ENCODE data around the gene RAMP3.
"Not testable (repeated sequence)": the region's sequence is repeated elsewhere in the genome, so short reads cannot be mapped to it uniquely, and the experiment has no call there.

The RAMP3 gene

GRCh38 chr7:45160417-45160881 lies 2.9 kb downstream of the RAMP3 start:
- TF ChIP-seq CTCF (conservative IDR thresholded peaks at IDR 0.05): no peak
- no peak overlapping the region for H3K27ac ChIP-seq

GRCh38 chr7:45161138-45161537 lies 3.5 kb downstream of the RAMP3 start:
- no peak for TF ChIP-seq CTCF (conservative IDR thresholded peaks at IDR 0.05)
- no peak overlapping the region for H3K27ac ChIP-seq

GRCh38 chr7:45161842-45162241 lies 4.3 kb downstream of the RAMP3 start:
- no peak for TF ChIP-seq CTCF (conservative IDR thresholded peaks at IDR 0.05)
- no peak overlapping the region for H3K27ac ChIP-seq

GRCh38 chr7:45162311-45162845 lies 4.8 kb downstream of the RAMP3 start:
- no peak overlapping the region for H3K27ac ChIP-seq
- TF ChIP-seq CTCF (conservative IDR thresholded peaks at IDR 0.05): no peak

- no peak for TF ChIP-seq CTCF (conservative IDR thresholded peaks at IDR 0.05)
- no peak overlapping the region for H3K27ac ChIP-seq
Observed at GRCh38 chr7:45162943-45163691, 5.5 kb downstream of the RAMP3 start.

GRCh38 chr7:45163692-45164052 lies 6.1 kb downstream of the RAMP3 start:
- H3K27ac ChIP-seq: no peak overlapping the region
- TF ChIP-seq CTCF (conservative IDR thresholded peaks at IDR 0.05): no peak

- not testable (repeated sequence) for H3K27ac ChIP-seq
Observed at GRCh38 chr7:45164271-45164670, 6.7 kb downstream of the RAMP3 start.

- no peak overlapping the region for H3K27ac ChIP-seq
- TF ChIP-seq CTCF (conservative IDR thresholded peaks at IDR 0.05): no peak
Observed at GRCh38 chr7:45165857-45166256, 8.3 kb downstream of the RAMP3 start.

Data from VCaP (cell line).